GM19467 (cell line): Measurements from ENCODE around the gene NME2.
A peak's percentile ranks its signal among the peaks of the same experiment; 100 is the strongest.
"Not testable (repeated sequence)": the region's sequence is repeated elsewhere in the genome, so short reads cannot be mapped to it uniquely, and the experiment has no call there.

Experiments used
- ATAC-seq: cut with Tn5 transposase; IDR thresholded peaks from one replicate; pipeline ENCODE4 v1.9.1; 2021; ENCODE audit warnings: mild to moderate bottlenecking, moderate library complexity; ENCODE audit not compliant: unreplicated experiment

The NME2 gene

DNA sequence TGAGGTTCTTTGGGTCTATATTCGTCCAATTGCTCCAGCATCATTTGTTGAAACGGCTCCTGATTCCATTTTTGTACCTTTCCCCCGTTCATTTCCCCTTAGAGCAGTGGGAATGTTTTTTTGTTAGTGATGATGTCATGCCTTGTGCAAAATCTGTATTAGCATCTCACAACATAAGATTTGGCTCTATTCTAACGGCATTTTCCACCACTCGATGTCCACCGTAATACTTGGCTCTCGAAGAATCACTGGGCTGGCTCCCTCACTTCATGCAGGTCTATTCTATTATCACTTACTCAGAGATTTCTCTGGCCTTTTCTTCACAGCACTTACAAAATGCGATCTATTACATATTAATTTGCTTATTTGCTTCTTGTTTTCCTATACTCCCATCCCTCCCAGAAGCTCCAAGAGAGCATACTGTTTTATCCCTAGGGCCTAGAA lies 13.4 kb upstream of the NME2 start:
- ATAC-seq: no peak

DNA sequence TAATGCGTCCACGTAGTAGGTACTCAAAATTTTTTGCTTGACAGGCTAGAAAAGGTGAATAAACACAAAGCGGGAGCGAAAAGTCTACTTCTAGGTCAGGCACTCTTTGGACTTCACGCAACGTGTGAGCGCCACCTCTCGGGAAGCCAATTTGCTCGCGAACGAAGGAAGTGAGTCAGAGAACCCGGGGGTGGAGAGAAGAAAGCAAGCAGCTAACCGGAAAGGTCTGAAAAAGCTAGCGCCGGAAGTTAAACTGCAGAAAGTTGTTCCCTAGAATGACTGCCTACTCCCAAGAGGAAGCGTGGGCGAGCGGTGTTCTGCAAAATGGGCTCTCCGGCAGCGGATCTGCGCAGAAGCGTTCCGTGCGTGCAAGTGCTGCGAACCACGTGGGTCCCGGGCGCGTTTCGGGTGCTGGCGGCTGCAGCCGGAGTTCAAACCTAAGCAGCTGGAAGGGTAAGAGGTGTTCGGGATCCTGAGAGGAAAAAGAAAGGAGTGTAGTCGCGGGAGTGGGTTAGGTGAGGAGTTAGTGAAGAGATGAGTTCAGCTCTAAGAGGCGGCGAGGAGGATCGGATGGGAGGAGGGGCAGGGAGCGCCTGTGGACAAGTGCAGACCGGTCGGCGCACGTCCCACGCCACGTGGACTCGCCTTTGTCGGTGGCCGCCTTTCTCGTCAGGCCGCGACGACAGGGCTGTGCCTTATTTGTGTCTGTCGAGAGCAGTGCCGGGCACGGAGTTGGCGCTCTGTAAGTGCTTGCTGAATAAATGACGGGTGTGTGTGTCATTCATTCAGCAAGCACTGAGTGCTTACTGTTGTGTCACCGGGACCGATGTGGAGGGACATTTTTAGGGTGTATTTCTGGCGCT lies 12.8 kb upstream of the NME2 start, which contains the start of gene NME1:
NME1 (plus strand) TSS at position 350 of the 863 bp plus-strand sequence. CDS start 2,096 bp downstream, outside the sequence.
- ATAC-seq: peak; percentile 84

DNA sequence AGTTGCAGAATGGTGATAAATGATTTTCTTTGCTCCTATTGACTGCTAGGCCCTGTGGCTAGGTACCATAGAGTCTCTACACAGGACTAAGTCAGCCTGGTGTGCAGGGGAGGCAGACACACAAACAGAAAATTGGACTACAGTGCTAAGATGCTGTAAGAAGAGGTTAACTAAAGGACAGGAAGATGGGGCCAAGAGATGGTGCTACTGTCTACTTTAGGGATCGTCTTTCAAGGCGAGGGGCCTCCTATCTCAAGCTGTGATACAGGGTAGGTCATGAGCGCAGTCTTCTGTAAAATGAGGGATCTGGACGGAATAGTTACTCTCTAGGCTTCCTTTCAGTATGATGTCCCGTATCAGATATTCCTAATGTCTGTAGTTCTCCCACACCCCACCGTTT lies 12.0 kb upstream of the NME2 start:
- ATAC-seq: no peak

DNA sequence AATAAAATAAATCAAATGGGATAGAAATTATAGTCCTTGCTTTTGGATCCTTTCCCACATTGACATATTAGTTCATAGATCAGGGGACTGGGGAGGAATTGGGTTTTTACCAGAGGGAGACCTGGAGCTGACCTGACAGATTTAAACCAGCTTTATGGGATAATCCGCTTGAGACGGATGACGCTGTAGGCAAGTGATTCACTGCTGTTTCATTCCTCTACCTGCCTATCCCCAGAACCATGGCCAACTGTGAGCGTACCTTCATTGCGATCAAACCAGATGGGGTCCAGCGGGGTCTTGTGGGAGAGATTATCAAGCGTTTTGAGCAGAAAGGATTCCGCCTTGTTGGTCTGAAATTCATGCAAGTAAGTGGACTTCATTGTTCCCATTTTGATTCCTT lies 10.8 kb upstream of the NME2 start:
- ATAC-seq: no peak

DNA sequence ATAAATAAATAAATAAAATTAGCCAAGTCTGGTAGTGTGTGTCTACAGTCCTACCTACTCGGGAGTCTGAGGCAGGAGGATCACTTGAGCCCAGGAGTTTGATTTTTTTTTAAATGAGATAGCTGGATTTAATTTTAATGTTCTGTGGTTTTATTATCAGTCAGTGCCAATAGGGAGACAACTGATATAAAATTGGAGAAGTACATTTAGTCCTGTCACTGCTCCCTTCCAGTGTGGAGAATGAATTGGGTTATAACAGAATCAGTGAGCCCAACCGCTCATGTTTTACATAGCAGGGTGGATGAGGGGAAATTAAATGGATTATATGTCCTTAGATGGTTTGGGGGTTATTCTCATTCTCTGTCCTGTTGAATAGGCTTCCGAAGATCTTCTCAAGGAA lies 6.6 kb upstream of the NME2 start:
- ATAC-seq: no peak

DNA sequence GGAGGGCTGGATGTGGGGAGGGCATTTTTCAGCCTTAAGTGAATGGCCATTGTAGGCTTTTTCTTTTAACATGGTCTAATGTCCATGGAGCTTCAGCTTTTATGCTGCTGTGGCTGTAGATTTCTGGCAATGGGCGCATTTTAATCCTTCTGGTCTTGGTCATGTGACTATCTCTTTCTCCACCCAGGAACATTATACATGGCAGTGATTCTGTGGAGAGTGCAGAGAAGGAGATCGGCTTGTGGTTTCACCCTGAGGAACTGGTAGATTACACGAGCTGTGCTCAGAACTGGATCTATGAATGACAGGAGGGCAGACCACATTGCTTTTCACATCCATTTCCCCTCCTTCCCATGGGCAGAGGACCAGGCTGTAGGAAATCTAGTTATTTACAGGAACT lies 4.7 kb upstream of the NME2 start:
- ATAC-seq: no peak

DNA sequence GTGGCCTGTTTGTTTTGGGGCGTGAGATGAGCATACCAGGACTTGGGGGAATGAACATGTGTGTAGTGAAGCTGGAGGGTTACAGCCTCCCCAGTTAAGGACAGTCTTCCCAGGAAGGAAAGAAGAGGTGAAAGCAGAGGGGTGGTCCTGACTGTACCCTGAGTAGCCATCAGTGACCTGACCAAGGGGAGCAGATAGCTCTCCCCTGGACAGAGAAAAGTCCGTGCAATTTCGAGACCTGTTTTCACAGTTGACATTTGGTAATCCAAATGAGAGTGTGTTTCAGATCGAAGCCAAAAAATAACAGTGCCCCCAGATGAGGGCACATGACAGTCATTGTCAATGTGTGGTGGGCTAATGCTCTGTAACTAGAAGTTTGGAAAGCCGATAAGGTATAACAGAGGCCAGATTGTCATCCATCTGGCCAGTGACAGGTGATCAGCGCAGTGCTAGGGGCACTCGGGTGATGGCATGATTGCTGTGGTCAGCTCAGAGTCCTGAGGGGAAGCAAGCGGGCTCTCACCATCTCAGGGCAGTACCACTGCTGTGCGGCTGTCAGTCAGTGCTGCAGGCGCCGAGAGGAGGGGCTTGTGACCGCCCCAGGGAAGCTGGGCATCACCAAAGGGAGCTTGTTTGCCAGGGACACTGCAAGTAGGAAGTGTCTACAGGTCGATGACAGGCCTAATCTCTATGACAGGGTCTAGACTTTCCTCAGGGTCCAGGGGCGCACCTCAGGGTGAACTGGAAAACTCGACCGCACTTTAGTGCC lies 1.1 kb upstream of the NME2 start:
- ATAC-seq: no peak

DNA sequence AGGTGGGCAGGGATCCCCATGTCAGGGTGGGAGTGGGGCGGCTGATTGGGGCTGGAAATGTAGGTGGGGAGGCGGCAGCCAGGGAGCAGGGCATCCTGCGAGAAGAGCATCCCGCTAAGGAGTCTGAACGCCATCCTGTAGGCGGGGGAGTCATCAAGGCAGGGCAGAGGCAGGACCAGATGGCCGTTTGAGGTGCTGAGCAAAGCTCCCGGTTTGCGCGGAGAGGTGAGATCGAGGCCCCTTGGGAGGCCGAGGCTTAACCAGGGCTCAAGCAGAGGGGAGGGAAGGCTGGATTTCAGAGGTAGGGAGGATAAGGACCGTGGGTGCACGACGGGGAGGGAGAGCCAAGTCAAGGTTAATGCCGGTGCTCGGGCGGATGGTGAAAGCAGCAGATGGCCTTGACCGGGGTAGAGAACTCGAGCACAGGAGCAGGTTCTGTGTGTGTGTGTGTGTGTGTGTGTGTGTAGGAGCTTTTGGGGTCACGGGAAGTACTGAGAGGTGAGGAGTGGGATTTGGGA lies 472 bp upstream of the NME2 start:
- ATAC-seq: peak; percentile 11

DNA sequence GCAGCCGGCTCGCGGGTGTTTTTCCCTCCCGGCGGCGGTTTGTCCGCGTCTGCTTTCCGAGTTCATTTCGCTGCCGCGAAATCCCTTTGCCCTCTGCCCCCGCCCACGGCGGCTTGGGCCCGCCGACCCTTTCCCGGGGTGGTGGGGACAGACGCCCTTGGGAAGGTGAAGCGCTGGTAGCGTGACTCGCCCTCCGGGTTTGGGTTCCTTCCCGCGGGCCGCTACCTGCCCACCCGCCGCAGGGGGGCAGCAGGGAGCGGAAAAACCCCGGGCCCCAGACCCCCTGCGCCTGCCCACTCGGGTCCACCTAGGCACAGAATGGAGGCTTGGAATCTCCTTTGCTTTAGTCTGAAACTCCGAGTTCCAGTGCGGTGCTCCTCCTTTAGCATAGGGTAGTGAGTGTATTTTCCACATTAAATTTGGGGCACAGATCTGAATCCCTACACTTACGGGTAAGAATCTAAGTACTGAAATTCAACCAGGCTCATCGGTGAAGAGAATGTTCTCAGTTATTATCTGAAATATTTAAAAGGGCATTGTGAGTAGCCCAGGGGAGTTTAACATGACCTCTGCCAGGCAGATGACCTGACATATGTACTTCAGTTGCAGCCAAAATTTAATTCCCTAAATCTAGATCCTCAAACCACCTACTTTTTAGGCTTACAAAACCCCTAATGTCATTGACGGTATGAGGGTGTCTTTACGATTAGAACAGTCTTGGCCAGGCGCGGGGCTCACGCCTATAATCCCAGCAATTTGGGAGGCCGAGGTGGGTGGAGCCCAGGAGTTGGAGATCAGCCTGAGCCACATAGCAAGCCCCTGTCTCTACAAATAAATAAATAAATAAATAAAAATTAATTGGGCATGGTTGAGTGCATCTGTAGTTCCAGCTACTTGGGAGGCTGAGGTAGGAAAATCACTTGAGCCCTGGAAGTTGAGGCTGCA lies 1.0 kb downstream of the NME2 start:
- peak; percentile 39 for ATAC-seq

DNA sequence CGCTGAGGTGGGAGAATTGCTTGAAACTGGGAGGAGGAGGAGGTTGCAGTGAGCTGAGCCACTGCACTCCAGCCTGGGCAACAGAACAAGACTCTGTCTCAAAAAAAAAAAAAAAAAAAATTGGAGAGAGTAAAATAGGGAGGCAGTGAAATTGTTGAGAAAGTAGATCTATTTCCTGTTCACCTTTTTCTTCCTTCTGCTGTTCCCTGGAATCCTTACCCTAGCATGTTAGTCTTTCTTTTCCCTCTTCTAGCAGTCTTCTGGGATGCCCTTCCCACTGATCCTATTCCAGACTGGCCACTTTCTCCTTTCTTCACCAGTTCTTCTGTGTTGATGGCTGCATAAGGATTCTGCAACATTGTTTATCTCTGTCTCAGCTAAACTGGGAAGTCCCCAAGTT lies 3.1 kb downstream of the NME2 start:
- ATAC-seq: no peak

DNA sequence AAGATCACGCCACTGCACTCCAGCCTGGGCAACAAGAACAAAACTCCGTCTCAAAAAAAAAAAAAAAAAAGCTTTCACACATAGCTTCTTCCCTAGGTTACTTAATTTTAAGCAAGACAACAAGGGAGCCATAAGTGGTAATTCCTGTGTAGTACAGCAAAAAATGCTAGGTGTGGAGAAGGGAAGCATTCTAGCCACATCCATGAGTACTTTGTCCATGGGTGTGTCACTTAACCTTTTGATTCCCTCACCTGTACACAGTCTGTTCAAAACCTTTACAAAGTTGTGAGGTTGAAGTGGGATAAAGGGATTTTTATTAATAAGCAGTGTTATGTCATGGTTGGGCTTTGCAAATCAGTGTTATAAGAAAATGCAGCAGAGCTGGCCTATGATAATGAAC lies 4.5 kb downstream of the NME2 start:
- no peak for ATAC-seq

DNA sequence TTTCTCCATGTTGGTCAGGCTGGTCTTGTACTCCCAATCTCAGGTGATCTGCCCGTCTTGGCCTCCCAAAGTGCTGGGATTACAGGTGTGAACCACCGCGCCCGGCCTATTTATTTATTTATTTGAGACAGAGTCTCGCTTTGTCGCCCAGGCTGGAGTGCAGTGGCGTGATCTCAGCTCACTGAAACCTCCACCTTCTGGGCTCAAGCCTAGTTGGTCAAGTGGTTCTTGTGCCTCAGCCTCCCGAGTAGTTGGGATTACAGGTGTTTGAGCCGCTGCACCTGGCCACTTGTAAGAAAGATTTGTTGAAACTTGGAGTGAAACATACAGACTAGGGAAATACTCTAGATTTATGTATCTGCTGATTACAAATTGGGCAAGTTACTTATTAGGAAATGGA lies 5.8 kb downstream of the NME2 start:
- ATAC-seq: not testable (repeated sequence)

DNA sequence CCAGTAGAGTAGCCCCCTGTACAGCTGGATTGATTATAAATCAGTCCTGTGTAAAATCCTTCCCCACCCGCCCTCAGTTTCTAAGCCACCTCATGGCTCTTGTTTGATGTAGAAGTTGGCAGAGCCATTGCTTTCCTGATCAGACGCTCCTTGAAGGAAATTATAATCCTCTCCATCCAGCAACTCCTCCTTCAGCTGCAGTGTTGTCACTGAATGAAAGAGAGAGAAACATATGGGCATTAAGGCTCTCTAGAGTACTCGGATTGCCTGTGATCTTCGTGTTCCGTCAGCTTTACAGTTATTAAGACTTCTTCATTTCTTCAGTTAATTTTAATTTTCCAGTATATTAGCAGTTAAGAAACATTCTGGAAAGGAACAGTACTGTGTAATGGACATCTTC lies 14.3 kb downstream of the NME2 start:
- ATAC-seq: no peak

DNA sequence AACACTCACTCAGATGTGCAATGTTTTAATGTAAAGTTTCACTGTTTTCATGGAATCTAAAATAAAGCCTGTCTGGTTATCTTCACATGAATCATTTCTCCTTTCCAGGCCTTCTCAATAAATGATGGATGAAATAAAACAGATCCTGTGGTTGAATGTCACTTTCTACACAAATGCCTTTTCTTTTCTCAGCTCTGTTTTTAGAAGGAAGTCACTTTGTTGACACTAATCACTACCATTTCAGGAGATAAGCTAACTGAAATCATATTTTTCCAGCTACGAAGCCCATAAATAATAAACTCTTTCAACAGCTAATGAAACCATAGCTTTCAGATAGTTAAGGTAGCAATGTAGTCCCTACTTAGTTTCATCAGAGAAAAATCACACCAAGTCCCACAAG lies 17.9 kb downstream of the NME2 start:
- ATAC-seq: no peak

DNA sequence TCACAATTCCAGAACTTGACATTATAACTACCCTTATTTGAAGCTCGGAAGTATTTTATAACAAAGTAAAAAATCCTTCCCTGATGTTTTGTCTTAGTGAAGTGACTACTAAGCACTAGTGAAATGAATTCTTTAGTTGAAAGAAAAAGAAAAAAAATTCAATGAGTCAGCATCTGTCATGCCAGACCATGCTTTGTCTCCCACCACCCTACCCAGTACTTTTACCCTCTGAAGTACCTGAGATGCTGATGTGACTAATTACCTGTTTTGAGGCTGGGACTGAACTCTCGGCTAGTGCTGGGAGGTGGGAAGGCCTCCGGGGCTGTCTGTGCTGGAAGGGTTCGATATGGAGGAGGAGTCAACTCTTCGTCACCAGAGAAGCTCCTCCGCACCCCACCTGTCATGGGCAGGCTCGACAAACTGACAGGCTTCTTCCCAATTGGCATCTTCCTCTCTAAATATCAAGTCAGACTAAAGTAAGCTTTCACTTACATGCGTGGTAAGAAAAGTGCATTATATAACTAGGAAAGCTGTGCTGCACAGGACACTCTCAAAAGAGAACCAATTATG lies 19.6 kb downstream of the NME2 start:
- no peak for ATAC-seq

DNA sequence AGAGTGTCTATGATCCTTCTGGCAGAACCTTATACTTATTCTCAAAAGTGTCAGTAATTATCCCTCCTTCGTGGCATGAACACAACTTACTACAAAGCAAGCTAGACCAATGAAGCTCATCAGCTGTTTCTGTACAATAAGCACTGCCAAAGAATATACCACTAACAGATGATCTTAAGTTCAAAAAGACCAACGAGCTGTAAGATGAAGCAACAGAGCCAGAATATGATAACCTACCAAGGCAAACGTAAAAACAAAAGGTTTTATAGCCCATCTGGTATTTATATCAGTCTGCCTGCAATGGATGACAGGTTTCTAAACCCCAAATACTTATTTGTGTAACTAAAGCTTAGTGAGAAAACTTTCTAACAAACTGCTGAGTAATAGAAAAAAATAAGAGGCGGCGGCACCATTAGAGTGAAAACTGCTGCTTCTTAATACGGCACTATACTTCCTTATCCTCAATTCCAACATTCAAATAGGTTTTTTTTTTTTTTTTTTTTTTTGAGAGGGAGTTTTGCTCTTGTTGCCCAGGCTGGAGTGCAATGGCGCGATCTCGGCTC lies 22.1 kb downstream of the NME2 start:
- no peak for ATAC-seq

DNA sequence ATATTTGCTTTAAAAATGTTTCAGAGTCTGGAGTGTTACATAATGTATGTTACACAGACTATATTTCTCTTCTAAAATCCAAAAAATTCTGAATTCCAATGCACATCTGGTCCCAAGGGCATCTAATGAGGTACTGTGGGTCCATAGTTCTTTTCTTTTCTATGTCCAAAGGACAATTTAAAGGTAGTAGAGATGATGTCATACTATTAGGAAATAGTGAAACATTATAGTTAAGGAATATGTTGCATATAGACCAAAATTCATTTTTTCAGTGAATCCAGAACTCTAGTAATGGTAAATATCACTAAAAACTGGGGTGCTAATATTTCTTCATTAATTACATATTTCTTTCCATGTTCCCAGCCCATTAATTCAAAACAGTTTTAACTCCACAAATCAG lies 23.0 kb downstream of the NME2 start:
- no peak for ATAC-seq

DNA sequence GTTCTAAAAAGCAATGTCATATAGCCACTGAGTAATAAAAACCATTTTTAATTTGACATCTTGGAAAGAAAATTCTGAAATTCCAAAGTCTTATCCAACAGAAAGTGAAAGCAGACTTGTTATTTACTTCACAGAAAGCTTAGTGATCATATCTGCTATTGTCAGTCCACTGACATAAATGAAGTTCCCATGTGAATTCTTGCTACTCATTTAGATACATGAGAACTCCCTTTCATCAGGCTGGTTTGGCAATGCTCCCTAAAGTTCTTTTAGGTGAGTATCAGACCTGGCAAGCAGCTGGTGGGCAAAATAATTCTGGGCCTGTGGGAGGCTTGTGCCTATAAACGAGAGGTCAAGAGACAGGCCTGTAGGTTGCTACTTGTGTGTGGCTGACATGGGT lies 23.4 kb downstream of the NME2 start:
- ATAC-seq: no peak

DNA sequence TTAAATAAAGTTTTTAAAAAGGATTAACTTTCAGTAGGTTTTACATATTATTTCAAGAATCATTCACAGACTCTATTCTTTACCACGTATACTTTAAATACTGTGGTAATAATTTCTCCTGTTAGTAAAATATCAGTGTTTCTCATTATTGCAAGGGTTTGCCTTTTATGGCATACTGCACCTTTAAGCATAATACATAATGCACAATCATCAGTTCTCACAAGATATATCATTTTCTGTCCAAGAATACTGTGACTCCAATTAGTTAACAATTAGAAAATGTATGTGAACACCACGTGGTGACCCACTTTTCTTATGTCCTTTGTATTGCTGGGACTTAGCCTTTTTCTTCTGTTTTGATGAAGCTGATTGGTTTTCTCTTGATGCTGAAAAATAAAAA lies 25.7 kb downstream of the NME2 start:
- ATAC-seq: no peak

DNA sequence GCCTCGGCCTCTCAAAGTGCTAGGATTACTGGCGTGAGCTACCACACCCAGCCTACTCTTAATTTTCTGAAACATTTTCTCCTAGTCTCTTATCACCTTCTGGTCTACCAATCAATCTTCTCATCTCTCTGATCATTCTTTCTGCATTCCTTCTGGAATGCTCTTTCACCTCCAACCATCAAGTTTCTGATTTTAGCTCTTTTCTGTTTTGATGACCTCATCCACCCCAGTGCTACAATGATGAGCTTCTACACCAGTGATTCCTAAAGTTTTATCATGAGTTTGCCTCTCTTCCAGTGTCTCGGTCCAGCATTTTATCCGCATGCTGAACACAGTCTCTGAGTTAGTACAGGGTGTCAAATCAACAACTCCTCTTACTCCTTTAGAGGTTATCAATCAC lies 31.5 kb downstream of the NME2 start:
- ATAC-seq: no peak
